ENCODE measurements around the gene RASGRF2.

Gene RASGRF2

GRCh38 chr5:81167544-81167943 is 207.4 kb downstream of the RASGRF2 start:
- no peak for DNase-seq (ENCODE audit: low read depth)

GRCh38 chr5:81169924-81170323 is 209.8 kb downstream of the RASGRF2 start:
- no peak for TF ChIP-seq CTCF (conservative IDR thresholded peaks at IDR 0.05; ENCODE audit: low read length)
- H3K4me3 ChIP-seq (ENCODE audit: low read length), result no peak overlapping the region
- DNase-seq (ENCODE audit: low read depth), result no peak

More at GRCh38 chr5:81167544-81167943, 207.4 kb downstream of the RASGRF2 start:
- H3K4me3 ChIP-seq (ENCODE audit: low read length), result no peak overlapping the region
- no peak for TF ChIP-seq CTCF (conservative IDR thresholded peaks at IDR 0.05; ENCODE audit: low read length)

- H3K4me3 ChIP-seq (ENCODE audit: low read length), result no peak overlapping the region
- no peak for TF ChIP-seq CTCF (conservative IDR thresholded peaks at IDR 0.05; ENCODE audit: low read length)
- no peak for DNase-seq (ENCODE audit: low read depth)
Measured at GRCh38 chr5:81171769-81172168, 211.6 kb downstream of the RASGRF2 start.

- H3K4me3 ChIP-seq (ENCODE audit: low read length), result no peak overlapping the region
- no peak for DNase-seq (ENCODE audit: low read depth)
- TF ChIP-seq CTCF (conservative IDR thresholded peaks at IDR 0.05; ENCODE audit: low read length), result no peak
Measured at GRCh38 chr5:81172710-81173109, 212.5 kb downstream of the RASGRF2 start.

GRCh38 chr5:81177061-81177460 is 216.9 kb downstream of the RASGRF2 start:
- DNase-seq (ENCODE audit: low read depth), result no peak
- no peak overlapping the region for H3K4me3 ChIP-seq (ENCODE audit: low read length)
- TF ChIP-seq CTCF (conservative IDR thresholded peaks at IDR 0.05; ENCODE audit: low read length), result no peak

GRCh38 chr5:81179959-81180358 is 219.8 kb downstream of the RASGRF2 start:
- no peak overlapping the region for H3K4me3 ChIP-seq (ENCODE audit: low read length)
- DNase-seq (ENCODE audit: low read depth), result no peak
- TF ChIP-seq CTCF (conservative IDR thresholded peaks at IDR 0.05; ENCODE audit: low read length), result no peak

GRCh38 chr5:81180780-81181460 is 220.8 kb downstream of the RASGRF2 start:
- no peak overlapping the region for H3K4me3 ChIP-seq (ENCODE audit: low read length)
- no peak for DNase-seq (ENCODE audit: low read depth)
- TF ChIP-seq CTCF (conservative IDR thresholded peaks at IDR 0.05; ENCODE audit: low read length), result no peak
